ENCODE data around the gene DLG1. TPM values are rescaled to one million over a fixed set of nuclear protein-coding genes. Genes with fewer than 3 reads are reported as not detected.

The DLG1 gene
- total RNA-seq (2014; rRNA removed; shearing (Covaris generic)) = 51.6 and 81.2 TPM in 2 replicates

DNA sequence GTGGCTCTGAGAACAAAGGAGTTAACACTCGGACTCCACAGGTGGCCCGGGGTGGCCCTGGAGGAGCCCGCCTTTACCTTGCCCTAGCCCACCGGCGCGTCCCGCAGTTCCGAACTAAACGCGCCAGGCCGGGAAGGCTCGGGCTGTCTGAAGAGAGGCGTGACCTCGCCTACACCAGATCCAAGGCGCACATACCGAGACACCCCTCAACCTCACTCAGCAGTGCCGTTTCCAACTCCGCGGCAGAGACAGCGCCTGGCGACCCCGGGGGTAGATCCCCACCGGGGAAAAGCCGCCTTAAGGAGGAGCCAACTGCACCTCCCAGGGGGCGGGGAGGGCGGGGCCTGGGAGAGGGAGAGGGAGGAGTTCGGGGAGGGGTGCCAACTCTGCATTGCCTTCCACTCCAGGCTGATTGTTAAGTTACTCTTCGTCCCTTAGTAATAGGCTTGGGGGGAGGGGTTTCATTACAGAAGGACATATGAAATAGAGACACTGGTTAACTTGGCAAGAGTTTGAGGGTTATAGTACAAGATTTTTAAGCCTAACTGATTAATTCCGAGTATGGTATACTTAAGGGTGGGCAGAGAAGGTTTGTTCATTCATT, at the start of gene DLG1:
Gene DLG1, minus strand, starts transcription at position 272 of the 604 bp plus-strand sequence. CDS start 1,408 bp downstream, outside the sequence.
- Histone ChIP-seq H3K27me3 (replicated peaks) (no peaks in the 10 kb centered on the region), H3K4me3 (peak within 1 kb of the TSS; percentile 67), H3K36me3 (peaks cover 40% of the 10 kb centered on the region), H3K9me3 (replicated peaks) (no peaks in the 10 kb centered on the region), H3K27ac (peak within 1 kb of the TSS; percentile 82), H3K4me1 (replicated peaks) (peaks cover 37% of the 10 kb centered on the region)
- DNase-seq (ENCODE audit: low read depth in 1 of 2, low spot score in 2 of 2) = peak; percentile 88 to 92

DNA sequence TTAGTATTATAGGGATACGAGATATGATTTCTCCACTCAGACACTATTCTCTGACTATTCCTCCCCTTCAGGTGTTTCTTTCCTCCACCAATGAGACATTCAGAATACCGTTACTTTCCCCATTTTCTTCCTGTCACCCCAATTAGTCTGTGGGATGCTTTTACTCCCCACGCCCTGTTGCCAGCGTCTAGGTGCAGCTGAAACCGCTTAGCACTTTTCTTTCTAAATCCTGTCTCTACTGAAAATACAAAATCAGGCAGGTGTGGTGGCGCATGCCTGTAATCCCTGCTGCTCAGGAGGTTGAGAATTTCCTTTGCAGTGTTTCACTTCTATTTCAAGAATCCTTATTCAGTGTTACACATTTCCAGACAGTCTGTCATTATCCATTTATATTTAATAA, 49.6 kb upstream of the DLG1 start:
- no peak for DNase-seq (ENCODE audit: low read depth in 1 of 2, low spot score in 2 of 2)
- H3K9me3 ChIP-seq (replicated peaks) = no peaks in the 10 kb centered on the region
- peaks cover 19% of the 10 kb centered on the region for H3K4me1 ChIP-seq (replicated peaks)
- H3K27me3 ChIP-seq (replicated peaks) = no peaks in the 10 kb centered on the region
- no peak overlapping the region for H3K4me3 ChIP-seq
- no peaks in the 10 kb centered on the region for H3K36me3 ChIP-seq
- H3K27ac ChIP-seq = no peak overlapping the region

DNA sequence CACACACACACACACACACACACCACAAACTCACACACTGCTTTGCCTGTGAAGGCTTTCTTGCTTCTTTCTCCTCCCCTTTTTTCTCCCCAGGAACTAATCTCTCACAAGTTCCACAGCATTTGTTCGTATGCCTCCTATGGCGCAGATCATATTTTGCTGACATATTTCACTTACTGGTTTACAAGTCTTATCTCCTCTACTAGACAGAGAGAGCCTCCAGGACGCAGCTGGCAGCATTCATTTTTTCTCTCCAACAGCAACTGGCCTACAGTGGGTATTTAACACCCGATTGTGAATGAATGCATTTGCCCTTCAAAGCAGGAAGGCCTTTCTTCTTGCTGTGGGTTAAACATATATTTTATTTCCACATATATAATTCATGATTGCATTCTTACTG, 47.0 kb upstream of the DLG1 start:
- Histone ChIP-seq H3K27me3 (replicated peaks) (no peaks in the 10 kb centered on the region), H3K4me3 (no peak overlapping the region), H3K9me3 (replicated peaks) (no peaks in the 10 kb centered on the region), H3K27ac (no peak overlapping the region), H3K4me1 (replicated peaks) (peaks cover 11% of the 10 kb centered on the region), H3K36me3 (no peaks in the 10 kb centered on the region)
- no peak for DNase-seq (ENCODE audit: low read depth in 1 of 2, low spot score in 2 of 2)

DNA sequence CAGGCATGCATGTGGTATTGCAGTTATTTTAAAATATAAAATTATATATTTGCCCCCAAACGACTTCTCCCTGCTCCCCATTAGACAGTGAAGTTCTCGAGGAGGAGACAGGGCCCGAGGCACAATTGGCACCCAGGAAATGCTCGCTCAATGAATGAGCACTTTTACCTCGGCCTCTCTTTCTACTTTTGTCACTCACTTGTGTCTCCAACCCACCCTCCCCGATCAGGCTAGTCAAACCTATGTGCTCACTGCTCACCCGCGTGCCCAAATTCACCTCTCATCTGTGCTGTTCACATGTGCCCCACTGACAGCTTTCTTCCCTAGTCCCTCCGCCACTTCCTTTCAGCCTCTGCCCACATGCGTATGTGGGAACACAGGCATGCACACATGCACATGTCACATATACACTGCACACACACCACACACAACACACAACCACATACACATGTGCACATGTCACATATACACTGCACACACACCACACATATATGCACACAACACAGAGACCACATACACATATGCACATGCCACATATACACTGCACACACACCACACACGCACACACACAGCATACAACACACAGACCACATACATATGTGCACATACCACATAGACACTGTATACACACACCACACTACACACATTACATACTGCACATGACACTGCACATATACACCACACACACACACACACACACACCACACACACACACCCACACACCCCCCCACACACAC, 46.3 kb upstream of the DLG1 start:
- no peaks in the 10 kb centered on the region for H3K9me3 ChIP-seq (replicated peaks)
- no peak overlapping the region for H3K4me3 ChIP-seq
- H3K27ac ChIP-seq = no peak overlapping the region

DNA sequence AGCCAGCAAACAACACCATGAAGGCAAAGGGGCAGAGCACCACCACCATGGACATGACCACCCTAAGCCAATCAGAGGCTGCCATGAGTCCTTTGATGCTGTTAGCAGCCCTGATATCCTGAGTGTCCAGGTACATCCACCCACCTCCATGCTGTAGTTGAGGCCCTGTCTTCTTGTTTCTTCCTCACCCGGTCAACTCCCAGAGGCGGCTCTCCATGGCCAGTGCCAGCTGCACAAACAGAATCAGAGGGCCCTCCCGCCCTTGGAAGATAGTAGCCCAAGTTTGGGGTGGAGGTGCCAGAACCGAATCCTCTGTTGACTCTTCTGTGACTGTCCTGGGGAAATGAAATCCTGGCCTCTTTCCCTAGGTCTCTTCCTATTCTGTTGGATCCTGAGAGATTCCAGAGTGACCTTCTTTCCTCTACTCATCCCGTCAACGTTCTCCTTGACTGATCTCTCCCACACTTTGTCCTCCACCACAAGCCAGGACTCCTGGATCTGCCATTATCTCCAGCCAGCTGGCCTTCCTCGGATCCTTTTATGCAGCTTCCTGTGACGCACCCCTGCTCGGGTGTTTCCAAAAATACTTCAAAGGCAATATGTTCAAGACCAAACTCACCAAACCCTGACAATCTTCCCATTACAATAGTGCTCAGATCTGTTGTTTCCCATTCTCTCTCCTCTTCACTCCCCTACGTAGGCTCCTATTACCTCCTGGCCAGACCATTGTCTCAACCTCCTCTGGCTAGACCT, 45.4 kb upstream of the DLG1 start:
- H3K27ac ChIP-seq = no peak overlapping the region
- no peaks in the 10 kb centered on the region for H3K36me3 ChIP-seq
- DNase-seq (ENCODE audit: low read depth in 1 of 2, low spot score in 2 of 2) = no peak
- H3K9me3 ChIP-seq (replicated peaks) = no peaks in the 10 kb centered on the region
- no peak overlapping the region for H3K4me3 ChIP-seq
- H3K27me3 ChIP-seq (replicated peaks) = no peaks in the 10 kb centered on the region
- peaks cover 10% of the 10 kb centered on the region for H3K4me1 ChIP-seq (replicated peaks)

More for the DNA sequence above, 46.3 kb upstream of the DLG1 start:
- no peaks in the 10 kb centered on the region for H3K36me3 ChIP-seq
- no peak for DNase-seq (ENCODE audit: low read depth in 1 of 2, low spot score in 2 of 2)
- no peaks in the 10 kb centered on the region for H3K27me3 ChIP-seq (replicated peaks)
- peaks cover 15% of the 10 kb centered on the region for H3K4me1 ChIP-seq (replicated peaks)

DNA sequence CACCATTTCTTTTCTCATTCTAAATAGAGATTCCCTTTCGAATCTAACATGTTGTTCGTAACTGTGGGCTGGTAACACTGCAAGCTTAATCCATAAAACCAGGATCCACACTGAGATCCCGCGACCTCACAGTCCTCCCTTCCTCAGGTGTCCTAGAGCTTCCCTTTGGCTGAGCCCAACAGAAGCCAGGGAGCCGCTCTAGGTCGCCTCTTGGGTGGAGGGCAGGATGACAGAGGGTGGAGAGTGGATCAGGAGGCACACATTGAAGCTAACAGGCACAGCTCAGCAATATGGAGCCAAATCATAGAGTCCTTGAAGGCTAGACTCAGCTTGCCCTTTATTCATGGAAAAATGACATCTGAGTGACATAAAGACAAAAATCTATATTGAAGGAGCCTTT, 44.7 kb upstream of the DLG1 start:
- H3K9me3 ChIP-seq (replicated peaks) = no peaks in the 10 kb centered on the region
- peaks cover 10% of the 10 kb centered on the region for H3K4me1 ChIP-seq (replicated peaks)
- H3K27ac ChIP-seq = no peak overlapping the region
- DNase-seq (ENCODE audit: low read depth in 1 of 2, low spot score in 2 of 2) = no peak
- H3K36me3 ChIP-seq = no peaks in the 10 kb centered on the region
- no peaks in the 10 kb centered on the region for H3K27me3 ChIP-seq (replicated peaks)
- no peak overlapping the region for H3K4me3 ChIP-seq

DNA sequence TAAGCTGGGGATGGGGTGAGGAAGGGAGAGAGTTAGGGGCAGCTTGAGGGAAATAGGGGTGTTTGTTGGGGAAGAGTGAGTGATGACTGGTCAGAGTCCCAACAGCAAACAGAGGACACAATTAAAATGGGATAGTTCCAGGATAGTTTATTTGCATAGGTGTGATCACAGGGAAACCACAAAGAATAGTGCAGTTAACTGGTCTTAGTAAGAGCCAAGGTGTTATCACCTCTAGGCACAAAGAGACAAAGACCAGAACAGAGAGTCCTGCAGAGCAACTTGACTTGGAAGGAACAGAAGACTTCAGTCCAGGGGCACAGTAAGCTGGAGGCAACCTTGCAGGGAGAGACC, 42.1 kb upstream of the DLG1 start:
- no peaks in the 10 kb centered on the region for H3K9me3 ChIP-seq (replicated peaks)
- no peaks in the 10 kb centered on the region for H3K27me3 ChIP-seq (replicated peaks)
- no peaks in the 10 kb centered on the region for H3K36me3 ChIP-seq
- DNase-seq (ENCODE audit: low read depth in 1 of 2, low spot score in 2 of 2) = no peak
- H3K27ac ChIP-seq = no peak overlapping the region
- H3K4me1 ChIP-seq (replicated peaks) = peaks cover 26% of the 10 kb centered on the region
- H3K4me3 ChIP-seq = no peak overlapping the region

DNA sequence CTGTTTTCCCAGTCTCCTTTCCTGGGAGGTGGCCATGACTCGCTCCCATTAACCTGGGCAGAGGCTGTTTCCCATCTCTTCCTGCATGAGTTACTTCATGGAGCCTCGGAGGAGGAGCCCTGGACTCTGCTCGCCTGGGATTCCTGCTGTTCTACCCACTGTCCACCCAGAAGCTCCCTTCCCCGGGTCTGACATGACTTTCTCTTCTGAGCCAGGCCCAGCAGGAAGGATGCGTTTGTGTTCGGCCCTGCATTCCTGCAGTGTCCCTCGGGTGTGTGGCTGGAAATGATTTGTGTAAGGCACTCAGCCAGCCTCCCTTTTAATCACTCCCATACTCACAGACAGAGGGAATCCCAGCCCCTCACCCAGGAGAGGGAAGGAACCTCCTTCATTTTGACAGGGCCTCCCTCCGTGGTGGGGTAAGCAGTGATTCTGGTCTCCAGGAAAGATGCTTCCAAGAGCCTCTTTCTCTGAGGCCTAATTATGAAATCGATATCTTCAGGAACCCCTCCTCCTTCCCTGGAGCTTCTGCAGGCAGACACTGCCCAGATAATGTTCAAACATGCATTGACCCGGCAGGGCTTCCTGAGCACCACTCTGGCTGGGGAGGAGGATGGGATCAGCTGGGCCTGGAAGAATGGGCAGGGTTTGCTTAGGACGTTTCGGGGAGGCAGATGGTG, 41.6 kb upstream of the DLG1 start:
- no peak for DNase-seq (ENCODE audit: low read depth in 1 of 2, low spot score in 2 of 2)
- H3K36me3 ChIP-seq = no peaks in the 10 kb centered on the region
- no peaks in the 10 kb centered on the region for H3K27me3 ChIP-seq (replicated peaks)
- no peaks in the 10 kb centered on the region for H3K9me3 ChIP-seq (replicated peaks)
- no peak overlapping the region for H3K27ac ChIP-seq
- peaks cover 31% of the 10 kb centered on the region for H3K4me1 ChIP-seq (replicated peaks)
- H3K4me3 ChIP-seq = no peak overlapping the region

DNA sequence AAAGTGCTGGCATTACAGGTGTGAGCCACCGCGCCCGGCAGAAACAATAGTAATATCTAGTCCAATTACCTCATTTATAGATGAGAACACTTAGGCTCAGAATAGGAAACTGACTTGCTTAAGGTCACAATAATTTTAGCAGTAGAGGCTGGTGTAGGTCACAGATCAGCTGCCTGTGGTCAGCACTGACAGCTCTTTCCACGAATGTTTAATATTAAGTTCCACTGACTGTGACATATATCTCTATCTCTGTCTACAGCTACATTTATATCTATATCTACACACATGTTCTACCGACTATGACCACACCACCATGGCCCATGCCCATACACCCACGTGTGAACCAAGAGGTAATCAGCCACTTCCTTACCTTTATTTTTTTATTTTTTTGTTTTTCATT, 40.2 kb upstream of the DLG1 start:
- Histone ChIP-seq H3K36me3 (no peaks in the 10 kb centered on the region), H3K27ac (no peak overlapping the region), H3K27me3 (replicated peaks) (no peaks in the 10 kb centered on the region), H3K4me1 (replicated peaks) (peaks cover 43% of the 10 kb centered on the region), H3K4me3 (no peak overlapping the region), H3K9me3 (replicated peaks) (no peaks in the 10 kb centered on the region)
- DNase-seq (ENCODE audit: low read depth in 1 of 2, low spot score in 2 of 2) = no peak

DNA sequence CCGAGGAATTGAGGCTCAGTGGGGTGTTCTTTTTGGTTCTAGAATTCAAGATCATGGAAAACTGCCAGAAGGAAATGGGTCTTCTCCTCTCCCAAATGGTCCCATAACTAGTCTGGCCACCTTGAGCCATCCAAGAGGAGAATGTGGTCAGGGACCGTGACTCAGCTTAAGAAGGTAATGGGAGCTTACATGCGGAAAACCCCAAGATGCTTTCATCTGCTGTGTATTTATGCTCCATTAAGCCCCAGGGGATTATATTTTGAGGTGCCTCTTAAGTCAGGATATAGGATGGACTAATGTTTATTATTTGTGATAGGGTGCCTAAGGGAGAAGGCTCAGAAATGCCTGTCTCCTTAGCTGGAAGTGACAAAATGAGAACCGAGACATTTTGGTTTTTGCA, 39.2 kb upstream of the DLG1 start:
- H3K4me1 ChIP-seq (replicated peaks) = peaks cover 43% of the 10 kb centered on the region
- H3K36me3 ChIP-seq = no peaks in the 10 kb centered on the region
- no peak for DNase-seq (ENCODE audit: low read depth in 1 of 2, low spot score in 2 of 2)
- no peak overlapping the region for H3K4me3 ChIP-seq
- H3K27ac ChIP-seq = no peak overlapping the region
- H3K27me3 ChIP-seq (replicated peaks) = no peaks in the 10 kb centered on the region
- no peaks in the 10 kb centered on the region for H3K9me3 ChIP-seq (replicated peaks)

DNA sequence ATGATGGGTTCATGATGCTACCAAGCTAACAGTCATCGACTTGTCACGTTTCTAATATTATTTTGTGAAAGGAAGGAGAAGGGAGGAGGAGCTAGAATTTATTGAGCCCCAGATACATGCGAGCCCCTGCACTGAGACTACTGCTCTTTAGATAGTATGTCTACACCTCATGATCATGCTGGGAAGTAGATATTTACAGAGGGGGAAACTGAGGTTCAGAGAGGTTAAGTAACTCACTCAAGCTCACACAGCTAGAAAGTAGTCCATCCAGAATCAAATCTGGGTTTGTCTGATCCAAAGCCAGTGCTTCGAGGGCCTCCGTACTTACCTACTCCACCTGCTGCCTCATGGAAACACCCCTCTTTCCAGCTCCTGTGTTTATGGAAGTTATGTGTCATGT, 38.8 kb upstream of the DLG1 start:
- H3K27ac ChIP-seq = no peak overlapping the region
- DNase-seq (ENCODE audit: low read depth in 1 of 2, low spot score in 2 of 2) = no peak
- no peaks in the 10 kb centered on the region for H3K27me3 ChIP-seq (replicated peaks)
- H3K36me3 ChIP-seq = no peaks in the 10 kb centered on the region
- H3K9me3 ChIP-seq (replicated peaks) = no peaks in the 10 kb centered on the region
- peaks cover 43% of the 10 kb centered on the region for H3K4me1 ChIP-seq (replicated peaks)
- no peak overlapping the region for H3K4me3 ChIP-seq

DNA sequence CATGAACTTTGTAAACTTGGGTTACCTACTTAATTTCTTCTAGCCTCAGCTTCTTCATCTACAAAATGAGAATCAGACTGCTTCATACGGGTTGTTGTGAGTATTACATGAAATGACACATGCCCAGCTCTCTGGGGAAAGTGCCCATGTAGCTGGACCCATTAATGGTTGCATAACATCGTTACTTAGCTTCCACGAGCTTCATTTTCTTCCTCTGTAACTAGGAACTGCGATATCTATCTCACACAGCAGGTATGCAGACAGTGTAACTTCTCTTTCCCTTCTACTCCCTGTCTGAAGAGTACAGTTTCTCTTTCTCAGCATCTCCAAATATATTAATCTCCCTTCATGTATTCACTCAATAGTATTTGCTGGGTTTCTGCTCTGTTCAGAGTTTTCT, 37.9 kb upstream of the DLG1 start:
- Histone ChIP-seq H3K36me3 (no peaks in the 10 kb centered on the region), H3K27ac (no peak overlapping the region), H3K27me3 (replicated peaks) (no peaks in the 10 kb centered on the region), H3K4me1 (replicated peaks) (peaks cover 43% of the 10 kb centered on the region), H3K4me3 (no peak overlapping the region), H3K9me3 (replicated peaks) (no peaks in the 10 kb centered on the region)
- DNase-seq (ENCODE audit: low read depth in 1 of 2, low spot score in 2 of 2) = no peak

DNA sequence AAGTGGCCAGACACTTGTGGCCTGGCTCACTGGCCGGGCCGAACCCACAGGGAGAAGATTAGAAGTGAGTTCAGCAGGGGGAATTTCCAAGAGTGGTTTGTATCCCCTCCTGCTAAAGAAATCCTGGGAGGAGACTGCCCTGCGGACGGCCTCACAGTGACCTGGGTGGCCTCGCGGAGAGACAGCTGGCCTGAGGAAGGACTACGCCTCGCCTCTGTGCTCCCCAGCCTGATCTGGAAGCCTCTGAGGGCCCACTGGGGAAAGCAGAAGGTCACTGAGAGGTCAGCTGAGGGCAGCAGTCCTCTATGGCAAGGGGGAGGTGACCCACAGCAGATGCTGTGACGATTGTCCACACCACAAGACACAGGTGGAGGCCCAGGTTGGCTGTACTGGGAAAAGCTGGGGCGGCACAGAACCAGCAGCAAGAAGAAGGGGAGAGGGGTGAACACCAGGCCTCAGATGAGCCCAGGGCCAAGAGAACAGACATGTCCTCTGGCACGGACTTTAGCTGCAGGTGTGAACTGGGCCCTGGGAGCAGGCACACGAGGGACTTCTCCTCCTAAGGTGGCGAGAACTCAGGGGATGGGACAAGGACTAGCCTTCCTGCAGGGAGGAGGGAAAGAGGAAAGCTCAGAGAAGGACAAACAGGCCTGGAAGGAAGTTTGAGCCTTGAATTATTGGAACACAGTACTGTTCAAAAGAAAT, 37.2 kb upstream of the DLG1 start:
- no peaks in the 10 kb centered on the region for H3K36me3 ChIP-seq
- H3K4me1 ChIP-seq (replicated peaks) = peaks cover 43% of the 10 kb centered on the region
- DNase-seq (ENCODE audit: low read depth in 1 of 2, low spot score in 2 of 2) = peak; percentile 69 to 70
- no peaks in the 10 kb centered on the region for H3K9me3 ChIP-seq (replicated peaks)
- no peaks in the 10 kb centered on the region for H3K27me3 ChIP-seq (replicated peaks)
- no peak overlapping the region for H3K4me3 ChIP-seq
- peak overlapping the region; percentile 62 for H3K27ac ChIP-seq

All from SJSA1 (cell line).